Neural progenitor cell (in vitro differentiated cells): ENCODE results near the gene EPB41L3. TPM values are rescaled to one million over a fixed set of nuclear protein-coding genes. Genes with fewer than 3 reads are reported as not detected.

Experiments used
- DNase-seq: peaks from one replicate; pipeline ENCODE4 v3.0.0-alpha.2; 2016; ENCODE audit warnings: low spot score
- H2AFZ ChIP-seq: fragments of 200-600 bp; sonication (generic); replicated peaks from 2 replicates; pipeline ENCODE4 v1.6.1; 2016; ENCODE audit warnings: antibody characterized with exemption
- H3F3A ChIP-seq: fragments of 200-600 bp; sonication (generic); 2 replicates; pipeline ENCODE4 v1.6.1; 2016; ENCODE audit warnings: antibody characterized with exemption, low read depth
- H3K27ac ChIP-seq: fragments of 200-600 bp; sonication (generic); 2 replicates; pipeline ENCODE4 v1.5.1; 2016; ENCODE audit warnings: mild to moderate bottlenecking
- H3K27me3 ChIP-seq: fragments of 200-600 bp; sonication (generic); 2 replicates; pipeline ENCODE4 v1.6.1; 2016; ENCODE audit warnings: mild to moderate bottlenecking, moderate library complexity
- H3K36me3 ChIP-seq: fragments of 200-600 bp; sonication (generic); 2 replicates; pipeline ENCODE4 v1.5.1; 2016
- H3K4me1 ChIP-seq: fragments of 200-600 bp; sonication (generic); 2 replicates; pipeline ENCODE4 v1.6.1; 2016; ENCODE audit warnings: mixed run types
- H3K4me2 ChIP-seq: fragments of 200-600 bp; sonication (generic); 2 replicates; pipeline ENCODE4 v1.6.1; 2016
- H3K4me3 ChIP-seq: fragments of 200-600 bp; sonication (generic); 2 replicates; pipeline ENCODE4 v1.5.1; 2016
- H3K79me2 ChIP-seq: fragments of 200-600 bp; sonication (generic); 2 replicates; pipeline ENCODE4 v1.6.1; 2016; ENCODE audit warnings: low read depth
- H3K9ac ChIP-seq: fragments of 200-600 bp; sonication (generic); 2 replicates; pipeline ENCODE4 v1.6.1; 2016
- H3K9me3 ChIP-seq: fragments of 200-600 bp; sonication (generic); 2 replicates; pipeline ENCODE4 v1.5.1; 2016; ENCODE audit warnings: low read depth
- H4K20me1 ChIP-seq: fragments of 200-600 bp; sonication (generic); 2 replicates; pipeline ENCODE4 v1.6.1; 2016; ENCODE audit warnings: low read depth
- H3K27ac Mint-ChIP-seq: 3 replicates; pipeline ENCODE4 v1.8.0; 2021; ENCODE audit warnings: mixed read lengths
- H3K27me3 Mint-ChIP-seq: 2 replicates; pipeline ENCODE4 v1.8.0; 2022; ENCODE audit warnings: low read depth, mild to moderate bottlenecking, inconsistent platforms, moderate library complexity, mixed read lengths; ENCODE audit not compliant: insufficient read depth
- H3K36me3 Mint-ChIP-seq: 3 replicates; pipeline ENCODE4 v1.8.0; 2021; ENCODE audit warnings: mixed read lengths
- H3K4me1 Mint-ChIP-seq: 3 replicates; pipeline ENCODE4 v1.8.0; 2021; ENCODE audit warnings: mixed read lengths
- H3K4me3 Mint-ChIP-seq: 3 replicates; pipeline ENCODE4 v1.8.0; 2021; ENCODE audit warnings: mild to moderate bottlenecking, moderate library complexity, mixed read lengths
- H3K9me3 Mint-ChIP-seq: 3 replicates; pipeline ENCODE4 v1.8.0; 2020; ENCODE audit warnings: mixed read lengths
- CTCF ChIP-seq: fragments of 200-600 bp; sonication (generic); IDR thresholded peaks from 2 replicates; pipeline ENCODE4 v1.5.1; 2017; ENCODE audit warnings: antibody characterized with exemption, mild to moderate bottlenecking
- EZH2 ChIP-seq: fragments of 200-600 bp; sonication (generic); IDR thresholded peaks from 2 replicates; pipeline ENCODE4 v1.6.1; 2017; ENCODE audit warnings: antibody characterized with exemption, mild to moderate bottlenecking, moderate library complexity
- EZH2phosphoT487 ChIP-seq: fragments of 200-600 bp; sonication (generic); IDR thresholded peaks from 2 replicates; pipeline ENCODE4 v1.6.1; 2017; ENCODE audit warnings: antibody characterized with exemption
- total RNA-seq: library from RNA; depleted of rRNA; stranded (reverse); fragments of >200 nt; gene quantifications from 2 replicates; pipeline ENCODE4 v1.2.3, GENCODE V29; 2015; ENCODE audit warnings: low replicate concordance

Gene EPB41L3
- total RNA-seq, 1 donor from 2014 or later: 8.6 TPM

GRCh38 chr18:5391409-5391808, 152.4 kb downstream of the EPB41L3 start:
- no peak overlapping the region for H3K27ac Mint-ChIP-seq
- Histone ChIP-seq H3K9ac (no peak overlapping the region), H3K36me3 (no peaks in the 10 kb centered on the region), H3K9me3 (no peaks in the 10 kb centered on the region), H3K27me3 (no peaks in the 10 kb centered on the region), H3K4me2 (no peak overlapping the region), H3K79me2 (no peaks in the 10 kb centered on the region), H3K27ac (no peak overlapping the region), H4K20me1 (no peaks in the 10 kb centered on the region), H3F3A (no peaks in the 10 kb centered on the region), H3K4me1 (no peaks in the 10 kb centered on the region), H2AFZ (no peak overlapping the region), H3K4me3 (no peak overlapping the region)
- peaks cover 2% of the 10 kb centered on the region for H3K4me1 Mint-ChIP-seq
- H3K4me3 Mint-ChIP-seq: no peak overlapping the region
- TF ChIP-seq EZH2phosphoT487: no peak
- no peak for TF ChIP-seq CTCF
- no peaks in the 10 kb centered on the region for H3K9me3 Mint-ChIP-seq
- H3K27me3 Mint-ChIP-seq: peaks cover 2% of the 10 kb centered on the region
- DNase-seq: no peak
- no peaks in the 10 kb centered on the region for H3K36me3 Mint-ChIP-seq

- no peaks in the 10 kb centered on the region for H4K20me1 ChIP-seq
- H3K9me3 Mint-ChIP-seq: no peaks in the 10 kb centered on the region
- H3K4me1 ChIP-seq: no peaks in the 10 kb centered on the region
- H3K27me3 ChIP-seq: no peaks in the 10 kb centered on the region
- no peak overlapping the region for H2AFZ ChIP-seq
- H3K79me2 ChIP-seq: no peaks in the 10 kb centered on the region
- peaks cover 2% of the 10 kb centered on the region for H3K4me1 Mint-ChIP-seq
- H3K9ac ChIP-seq: no peak overlapping the region
- no peak for DNase-seq
- no peak overlapping the region for H3K4me2 ChIP-seq
- H3K4me3 ChIP-seq: no peak overlapping the region
- no peak overlapping the region for H3K27ac Mint-ChIP-seq
- H3K36me3 ChIP-seq: no peaks in the 10 kb centered on the region
- no peaks in the 10 kb centered on the region for H3F3A ChIP-seq
- H3K36me3 Mint-ChIP-seq: no peaks in the 10 kb centered on the region
- no peak overlapping the region for H3K27ac ChIP-seq
- no peaks in the 10 kb centered on the region for H3K27me3 Mint-ChIP-seq
- no peak overlapping the region for H3K4me3 Mint-ChIP-seq
- no peak for TF ChIP-seq CTCF
- no peak for TF ChIP-seq EZH2
- no peak for TF ChIP-seq EZH2phosphoT487
- no peaks in the 10 kb centered on the region for H3K9me3 ChIP-seq
These were observed 154.4 kb downstream of the EPB41L3 start for GRCh38 chr18:5389356-5389755.

GRCh38 chr18:5388896-5389295, 154.9 kb downstream of the EPB41L3 start:
- H3K4me2 ChIP-seq: no peak overlapping the region
- H3K27ac ChIP-seq: no peak overlapping the region
- no peaks in the 10 kb centered on the region for H3K4me1 ChIP-seq
- H3K27ac Mint-ChIP-seq: no peak overlapping the region
- no peaks in the 10 kb centered on the region for H3K36me3 ChIP-seq
- no peaks in the 10 kb centered on the region for H3K9me3 Mint-ChIP-seq
- peaks cover 2% of the 10 kb centered on the region for H3K4me1 Mint-ChIP-seq
- no peak overlapping the region for H3K9ac ChIP-seq
- no peaks in the 10 kb centered on the region for H3K79me2 ChIP-seq
- no peaks in the 10 kb centered on the region for H3K36me3 Mint-ChIP-seq
- H3K27me3 Mint-ChIP-seq: no peaks in the 10 kb centered on the region
- H3K9me3 ChIP-seq: no peaks in the 10 kb centered on the region
- no peak overlapping the region for H3K4me3 ChIP-seq
- H2AFZ ChIP-seq: no peak overlapping the region
- H3F3A ChIP-seq: no peaks in the 10 kb centered on the region
- H3K27me3 ChIP-seq: no peaks in the 10 kb centered on the region
- TF ChIP-seq EZH2: no peak
- TF ChIP-seq CTCF: no peak
- no peak for TF ChIP-seq EZH2phosphoT487
- no peak overlapping the region for H3K4me3 Mint-ChIP-seq
- H4K20me1 ChIP-seq: no peaks in the 10 kb centered on the region
- no peak for DNase-seq

DNA sequence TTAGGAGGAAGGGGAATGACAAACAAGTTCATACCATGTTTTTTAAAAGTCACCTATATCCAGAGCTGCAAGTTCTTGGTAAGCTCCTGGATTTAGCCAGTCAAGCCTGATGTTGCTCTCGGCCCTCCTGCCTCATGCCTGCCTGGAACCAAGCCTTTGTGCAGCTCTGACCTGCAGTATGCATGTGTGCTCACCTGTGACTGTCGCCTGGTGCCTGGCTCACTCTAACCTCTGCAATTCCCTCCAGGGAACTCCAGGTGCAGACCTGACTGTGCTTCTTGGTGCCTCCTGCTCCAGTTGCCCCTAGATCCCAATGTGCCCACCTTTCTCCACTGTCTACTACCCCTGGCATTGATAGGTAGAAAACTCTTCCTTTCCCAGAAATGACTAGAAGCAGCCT, 163.2 kb downstream of the EPB41L3 start:
- no peak for TF ChIP-seq CTCF
- no peak for TF ChIP-seq EZH2
- TF ChIP-seq EZH2phosphoT487: no peak
- Histone ChIP-seq H3K4me2 (no peak overlapping the region), H3K36me3 (no peaks in the 10 kb centered on the region), H3K4me1 (no peaks in the 10 kb centered on the region), H3K27ac (no peak overlapping the region), H3K27me3 (no peaks in the 10 kb centered on the region), H3K79me2 (no peaks in the 10 kb centered on the region), H3K9ac (no peak overlapping the region), H4K20me1 (no peaks in the 10 kb centered on the region), H2AFZ (no peak overlapping the region), H3F3A (no peaks in the 10 kb centered on the region), H3K9me3 (no peaks in the 10 kb centered on the region), H3K4me3 (no peak overlapping the region)
- H3K4me1 Mint-ChIP-seq: no peaks in the 10 kb centered on the region
- H3K27ac Mint-ChIP-seq: no peak overlapping the region
- no peak overlapping the region for H3K4me3 Mint-ChIP-seq
- peaks cover 2% of the 10 kb centered on the region for H3K27me3 Mint-ChIP-seq
- H3K36me3 Mint-ChIP-seq: no peaks in the 10 kb centered on the region
- no peak for DNase-seq
- no peaks in the 10 kb centered on the region for H3K9me3 Mint-ChIP-seq
